ENCODE results near the gene NPPB.
"Not testable (repeated sequence)": the region's sequence is repeated elsewhere in the genome, so short reads cannot be mapped to it uniquely, and the experiment has no call there.

NPPB gene
- total RNA-seq, result 0 reads per million in 2 donors

- no peak for DNase-seq
These were observed at the start of gene NPPB for GRCh38 chr1:11858613-11858967. Gene NPPB, minus strand, starts transcription at chr1:11858945. Its CDS starts 112 bp downstream, at chr1:11858833.

- peak; percentile 19 to 95 (median 62) for DNase-seq
These were observed 49.4 kb upstream of the NPPB start for GRCh38 chr1:11908095-11908675.

- peak; percentile 66 to 95 (median 84) for DNase-seq
These were observed 48.7 kb upstream of the NPPB start for GRCh38 chr1:11907275-11908094.

GRCh38 chr1:11906870-11907269, 48.1 kb upstream of the NPPB start:
- no peak for DNase-seq

GRCh38 chr1:11904978-11905377, 46.2 kb upstream of the NPPB start:
- no peak for DNase-seq

- DNase-seq, result not testable (repeated sequence)
These were observed 45.4 kb upstream of the NPPB start for GRCh38 chr1:11904156-11904555.

GRCh38 chr1:11903210-11903609, 44.5 kb upstream of the NPPB start:
- DNase-seq, result no peak

- not testable (repeated sequence) for DNase-seq
These were observed 42.7 kb upstream of the NPPB start for GRCh38 chr1:11901446-11901845.

- no peak for DNase-seq
These were observed 40.2 kb upstream of the NPPB start for GRCh38 chr1:11898831-11899467.

GRCh38 chr1:11898086-11898785, 39.5 kb upstream of the NPPB start:
- DNase-seq, result no peak

GRCh38 chr1:11894501-11894900, 35.8 kb upstream of the NPPB start:
- not testable (repeated sequence) for DNase-seq

GRCh38 chr1:11893907-11894251, 35.1 kb upstream of the NPPB start:
- DNase-seq, result peak; percentile 44 to 64 (median 56)

- DNase-seq, result no peak
These were observed 32.9 kb upstream of the NPPB start for GRCh38 chr1:11891433-11892186.

GRCh38 chr1:11888877-11889208, 30.1 kb upstream of the NPPB start:
- no peak for DNase-seq

- no peak for DNase-seq
These were observed 29.6 kb upstream of the NPPB start for GRCh38 chr1:11888206-11888876.

GRCh38 chr1:11887666-11888007, 28.9 kb upstream of the NPPB start:
- no peak for DNase-seq

- DNase-seq, result no peak
These were observed 28.4 kb upstream of the NPPB start for GRCh38 chr1:11886986-11887665.

GRCh38 chr1:11885916-11886315, 27.2 kb upstream of the NPPB start:
- no peak for DNase-seq

- DNase-seq, result no peak
These were observed 24.2 kb upstream of the NPPB start for GRCh38 chr1:11882814-11883538.

GRCh38 chr1:11881749-11882441, 23.1 kb upstream of the NPPB start:
- DNase-seq, result no peak
